HFFc6 (cell line): Measurements from ENCODE around the gene CLEC16A. TPM values are rescaled to one million over a fixed set of nuclear protein-coding genes. Genes with fewer than 3 reads are reported as not detected.

Source experiments
- DNase-seq: peaks from one replicate; pipeline ENCODE4 v3.0.0-alpha.2; 2018
- H3K27ac Mint-ChIP-seq: 2 replicates; pipeline ENCODE4 v1.8.0; 2020; ENCODE audit warnings: mild to moderate bottlenecking, mixed read lengths
- H3K27me3 Mint-ChIP-seq: 2 replicates; pipeline ENCODE4 v1.8.0; 2021; ENCODE audit warnings: mild to moderate bottlenecking, moderate library complexity, mixed read lengths; ENCODE audit not compliant: insufficient read depth
- H3K36me3 Mint-ChIP-seq: 2 replicates; pipeline ENCODE4 v1.8.0; 2021; ENCODE audit warnings: low read depth, mixed read lengths
- H3K4me1 Mint-ChIP-seq: 2 replicates; pipeline ENCODE4 v1.8.0; 2020; ENCODE audit warnings: low read depth, mixed read lengths
- H3K4me3 Mint-ChIP-seq: 2 replicates; pipeline ENCODE4 v1.8.0; 2020; ENCODE audit warnings: mild to moderate bottlenecking, moderate library complexity, mixed read lengths
- H3K9me3 Mint-ChIP-seq: 2 replicates; pipeline ENCODE4 v1.8.0; 2020; ENCODE audit warnings: mild to moderate bottlenecking, mixed read lengths
- total RNA-seq, 6 experiments: library from RNA; stranded (reverse); fragmentation: NEBNext Ultra II Directional; extraction: Animal tissue kit (Norgen Biotek cat#: 25700); gene quantifications; 2 replicates in 1 of 6; 3 replicates in 5 of 6; pipeline ENCODE4 v1.2.3, GENCODE V29; 2021
- TF ChIP-seq, protein P1 (sequence below): fragments of 200-600 bp; sonication (generic); IDR thresholded peaks from 2 replicates; pipeline ENCODE4 v1.5.0; 2021; ENCODE audit warnings: antibody characterized with exemption, mild to moderate bottlenecking

The CLEC16A gene
- total RNA-seq, 6 experiments from 2014 or later, result 19.4 to 23.2 (median 21.2) TPM

DNA sequence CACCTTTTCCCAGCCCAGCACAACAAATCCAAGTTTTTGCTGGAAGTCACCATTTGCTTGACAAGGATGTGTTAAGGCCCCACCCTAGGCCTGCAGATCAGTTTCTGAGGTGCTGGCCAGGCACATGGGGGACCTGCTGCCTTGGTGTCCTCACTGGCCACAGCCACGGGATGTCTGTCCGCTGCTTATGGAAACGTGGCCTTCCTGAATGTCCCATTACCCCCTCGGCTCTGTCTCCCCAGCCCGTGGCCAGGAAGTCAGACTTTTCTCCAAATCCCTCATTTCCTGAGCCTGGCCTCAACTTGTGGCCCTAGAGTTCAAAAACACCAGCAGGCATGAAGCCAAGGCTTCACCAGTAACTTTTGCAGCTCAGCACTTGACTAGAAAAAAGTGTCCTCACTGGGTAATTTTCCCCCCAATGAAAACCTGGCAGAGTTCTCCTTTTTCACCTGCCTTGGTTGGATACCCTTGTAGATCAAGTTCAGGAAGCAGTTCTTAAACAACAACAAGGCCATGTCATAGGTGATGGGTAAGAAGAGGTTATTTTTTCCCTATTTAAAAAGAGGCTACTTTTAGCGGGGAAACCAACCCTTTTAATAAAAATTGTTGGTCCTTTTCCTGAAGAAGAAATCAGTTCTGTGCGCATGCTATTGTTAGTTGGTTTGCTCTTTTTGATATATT is 230.9 kb downstream of the CLEC16A start:
- TF ChIP-seq, protein P1, sequence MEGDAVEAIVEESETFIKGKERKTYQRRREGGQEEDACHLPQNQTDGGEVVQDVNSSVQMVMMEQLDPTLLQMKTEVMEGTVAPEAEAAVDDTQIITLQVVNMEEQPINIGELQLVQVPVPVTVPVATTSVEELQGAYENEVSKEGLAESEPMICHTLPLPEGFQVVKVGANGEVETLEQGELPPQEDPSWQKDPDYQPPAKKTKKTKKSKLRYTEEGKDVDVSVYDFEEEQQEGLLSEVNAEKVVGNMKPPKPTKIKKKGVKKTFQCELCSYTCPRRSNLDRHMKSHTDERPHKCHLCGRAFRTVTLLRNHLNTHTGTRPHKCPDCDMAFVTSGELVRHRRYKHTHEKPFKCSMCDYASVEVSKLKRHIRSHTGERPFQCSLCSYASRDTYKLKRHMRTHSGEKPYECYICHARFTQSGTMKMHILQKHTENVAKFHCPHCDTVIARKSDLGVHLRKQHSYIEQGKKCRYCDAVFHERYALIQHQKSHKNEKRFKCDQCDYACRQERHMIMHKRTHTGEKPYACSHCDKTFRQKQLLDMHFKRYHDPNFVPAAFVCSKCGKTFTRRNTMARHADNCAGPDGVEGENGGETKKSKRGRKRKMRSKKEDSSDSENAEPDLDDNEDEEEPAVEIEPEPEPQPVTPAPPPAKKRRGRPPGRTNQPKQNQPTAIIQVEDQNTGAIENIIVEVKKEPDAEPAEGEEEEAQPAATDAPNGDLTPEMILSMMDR, result no peak
- Mint-ChIP-seq H3K4me3 (no peak overlapping the region), H3K27ac (no peak overlapping the region), H3K9me3 (no peaks in the 10 kb centered on the region), H3K27me3 (no peaks in the 10 kb centered on the region), H3K4me1 (no peaks in the 10 kb centered on the region), H3K36me3 (peaks cover 17% of the 10 kb centered on the region)
- no peak for DNase-seq

- no peak for DNase-seq
- Mint-ChIP-seq H3K9me3 (no peaks in the 10 kb centered on the region), H3K27me3 (no peaks in the 10 kb centered on the region), H3K4me3 (no peak overlapping the region), H3K27ac (no peak overlapping the region), H3K4me1 (no peaks in the 10 kb centered on the region), H3K36me3 (peaks cover 17% of the 10 kb centered on the region)
- TF ChIP-seq, protein P1, result no peak
Measured at GRCh38 chr16:11175787-11176341, 231.5 kb downstream of the CLEC16A start.

DNA sequence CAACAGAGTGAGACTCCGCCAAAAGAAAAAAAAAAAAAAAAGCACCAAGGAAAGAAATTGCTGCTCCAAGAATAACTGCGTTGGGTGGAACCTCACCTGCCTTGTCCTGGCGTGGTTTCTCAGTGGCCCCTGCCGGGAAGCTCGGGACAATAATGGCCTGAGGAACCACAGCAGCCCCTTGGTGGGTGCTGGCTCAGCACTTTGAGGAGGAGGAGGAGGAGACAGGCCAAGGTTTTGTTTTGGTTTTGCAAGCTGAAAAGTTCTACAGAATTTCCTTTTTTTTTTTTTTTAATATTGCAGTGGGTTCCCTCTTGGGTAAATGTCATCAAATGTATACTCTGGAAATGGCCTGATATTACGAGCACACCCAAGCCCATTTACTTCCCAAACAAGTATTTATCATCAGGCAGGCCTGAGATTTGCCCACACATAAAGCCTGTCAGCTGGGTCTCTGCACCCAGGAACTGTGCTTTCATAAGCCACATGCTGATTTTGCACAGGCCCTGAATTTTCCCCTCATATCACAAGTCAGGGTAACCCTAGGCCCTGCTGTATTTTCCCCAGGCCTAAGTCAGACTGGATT is 233.3 kb downstream of the CLEC16A start:
- TF ChIP-seq, protein P1, result no peak
- H3K4me3 Mint-ChIP-seq, result no peak overlapping the region
- peaks cover 17% of the 10 kb centered on the region for H3K36me3 Mint-ChIP-seq
- H3K27me3 Mint-ChIP-seq, result no peaks in the 10 kb centered on the region
- no peaks in the 10 kb centered on the region for H3K4me1 Mint-ChIP-seq
- no peaks in the 10 kb centered on the region for H3K9me3 Mint-ChIP-seq
- H3K27ac Mint-ChIP-seq, result no peak overlapping the region
- no peak for DNase-seq

DNA sequence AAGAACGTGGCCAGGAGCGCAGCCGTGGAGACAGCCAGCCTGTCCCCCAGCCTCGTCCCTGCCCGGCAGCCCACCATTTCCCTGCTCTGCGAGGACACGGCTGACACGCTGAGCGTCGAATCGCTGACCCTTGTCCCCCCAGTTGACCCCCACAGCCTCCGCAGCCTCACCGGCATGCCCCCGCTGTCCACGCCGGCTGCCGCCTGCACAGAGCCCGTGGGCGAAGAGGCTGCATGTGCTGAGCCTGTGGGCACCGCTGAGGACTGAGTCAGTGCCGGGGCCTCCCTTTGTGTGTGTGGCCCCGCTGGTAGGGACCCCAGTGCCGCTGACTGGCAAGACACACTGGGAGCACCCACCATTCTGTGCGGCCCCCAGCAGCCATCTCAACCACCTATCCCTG is 234.1 kb downstream of the CLEC16A start:
- TF ChIP-seq, protein P1, result no peak
- Mint-ChIP-seq H3K27me3 (no peaks in the 10 kb centered on the region), H3K9me3 (no peaks in the 10 kb centered on the region), H3K36me3 (peaks cover 17% of the 10 kb centered on the region), H3K27ac (no peak overlapping the region), H3K4me3 (no peak overlapping the region), H3K4me1 (no peaks in the 10 kb centered on the region)
- no peak for DNase-seq

DNA sequence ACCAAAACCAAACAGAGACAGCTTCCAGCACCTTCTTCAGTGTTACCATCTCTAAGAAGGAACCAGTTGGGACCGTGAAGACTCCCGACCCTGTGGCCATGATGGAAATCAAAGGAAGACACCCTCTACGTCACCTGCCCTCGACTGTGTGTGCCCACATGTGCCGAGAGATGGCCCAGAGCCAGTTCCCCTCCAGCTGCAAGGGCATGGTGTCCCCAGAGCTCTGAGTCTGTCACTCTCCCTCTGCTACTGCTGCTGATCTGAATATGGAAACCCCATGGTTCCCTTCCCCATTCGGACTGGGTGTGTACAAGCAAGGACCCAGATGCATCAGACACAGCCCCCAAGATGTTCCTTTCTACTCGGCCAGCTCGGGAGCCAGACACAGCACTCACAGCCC is 235.2 kb downstream of the CLEC16A start:
- H3K36me3 Mint-ChIP-seq, result peaks cover 6% of the 10 kb centered on the region
- H3K27me3 Mint-ChIP-seq, result no peaks in the 10 kb centered on the region
- H3K27ac Mint-ChIP-seq, result no peak overlapping the region
- TF ChIP-seq, protein P1, result no peak
- DNase-seq, result no peak
- no peaks in the 10 kb centered on the region for H3K9me3 Mint-ChIP-seq
- no peak overlapping the region for H3K4me3 Mint-ChIP-seq
- H3K4me1 Mint-ChIP-seq, result no peaks in the 10 kb centered on the region
